GM12891 (cell line): ENCODE data around the gene FAM72C.
"Not testable (repeated sequence)": the region's sequence is repeated elsewhere in the genome, so short reads cannot be mapped to it uniquely, and the experiment has no call there.

Experiments used
- POLR2A ChIP-seq: IDR thresholded peaks from 2 replicates; pipeline ENCODE4 v1.6.1; 2011; ENCODE audit warnings: low read depth, low read length, control low read depth
- POLR2AphosphoS5 ChIP-seq: IDR thresholded peaks from 2 replicates; pipeline ENCODE4 v1.6.1; 2011; ENCODE audit warnings: low read depth, low read length, control low read depth
- SPI1 ChIP-seq: IDR thresholded peaks from 2 replicates; pipeline ENCODE4 v1.6.1; 2011; ENCODE audit warnings: low read depth, low read length, control low read depth
- TAF1 ChIP-seq: IDR thresholded peaks from 2 replicates; pipeline ENCODE4 v1.6.1; 2011; ENCODE audit warnings: low read depth, low read length, control low read depth

GRCh38 chr1:143955930-143956329 is 15.9 kb downstream of the FAM72C start:
- not testable (repeated sequence) for TF ChIP-seq POLR2A, POLR2AphosphoS5, TAF1, SPI1
